ENCODE results near the gene ATAD3A. TPM values are rescaled to one million over a fixed set of nuclear protein-coding genes. Genes with fewer than 3 reads are reported as not detected.
"Not testable (repeated sequence)": the region's sequence is repeated elsewhere in the genome, so short reads cannot be mapped to it uniquely, and the experiment has no call there.

Gene ATAD3A
- total and polyA plus RNA-seq, 2 of the 4 experiments (the other 2 are of a cell fraction) = 27.2 to 34.0 TPM

GRCh38 chr1:1519805-1520505, 8.0 kb downstream of the ATAD3A start:
- H2BK15ac ChIP-seq (ENCODE audit: low read depth, low read length); H3K56ac ChIP-seq (ENCODE audit: extremely low read depth, insufficient read depth, low read length); H4K8ac ChIP-seq (ENCODE audit: low read depth in 2 of 2, low read length in 2 of 2); H3K18ac ChIP-seq (ENCODE audit: low read depth, low read length); CTCF ChIA-PET; H3K23ac ChIP-seq (ENCODE audit: low read depth, low read length); intact Hi-C loops (cut with micrococcal nuclease); H2AK9ac ChIP-seq (replicated peaks; ENCODE audit: low read depth, low read length, poor library complexity); H3K27me3 ChIP-seq (ENCODE audit: control insufficient read depth, insufficient read depth, low read length); dilution Hi-C loops (cut with HindIII; ENCODE audit: low sequenced_read_pairs, unreplicated experiment); H4K20me1 ChIP-seq (ENCODE audit: insufficient read depth, low read length); H2AK5ac ChIP-seq (ENCODE audit: low read depth, low read length); H3K9me1 ChIP-seq (ENCODE audit: insufficient read depth, low read length); DNase-seq; POLR2A ChIA-PET (ENCODE audit: unreplicated experiment); H4K91ac ChIP-seq (ENCODE audit: insufficient read depth, low read depth, low read length); H2AFZ ChIP-seq (replicated peaks; ENCODE audit: low read length, poor library complexity); ATAC-seq (ENCODE audit: low read depth); H3K9ac ChIP-seq (ENCODE audit: low read depth, low read length); BruUV-seq (replicated peaks); H3K9me3 ChIP-seq (ENCODE audit: control insufficient read depth, insufficient read depth, low read length); H3K4me3 ChIP-seq (ENCODE audit: insufficient read depth, low read depth, low read length); H3K27ac ChIP-seq (ENCODE audit: insufficient read depth, low read length); H3K14ac ChIP-seq (replicated peaks; ENCODE audit: low read depth, low read length); H2BK120ac ChIP-seq (ENCODE audit: low read depth, low read length); H3K4ac ChIP-seq (ENCODE audit: low read depth, low read length); in situ Hi-C loops (cut with MboI; ENCODE audit: low sequenced_read_pairs); H3K4me2 ChIP-seq (ENCODE audit: low read depth, low read length); H3K4me1 ChIP-seq (ENCODE audit: control insufficient read depth, insufficient read depth, low read length); H2BK20ac ChIP-seq (ENCODE audit: low read depth, low read length); H4K5ac ChIP-seq (ENCODE audit: low read depth, low read length); H2BK5ac ChIP-seq (ENCODE audit: low read depth, low read length, poor library complexity, severe bottlenecking): not testable (repeated sequence)
- Histone ChIP-seq H3K79me1 (ENCODE audit: low read depth in 1 of 2, low read length in 2 of 2) (peaks cover 9 to 10% of the 10 kb centered on the region in 2 experiments; a peak in 3 of 4 replicates), H3K36me3 (ENCODE audit: control insufficient read depth, insufficient read depth, low read length) (peaks cover 36% of the 10 kb centered on the region)
- WGBS, 2 experiments (ENCODE audit: extremely low coverage in 2 of 2, insufficient read length in 1 of 2) = 93% methylated on average over 17 of the region's 51 CpGs; no CpG with 5 or more reads in 1 of the 2 experiments

Measured in IMR-90 (cell line).